Forelimb muscle (tissue), 1 donor: ENCODE results near the gene KIF1A. TPM values are rescaled to one million over a fixed set of nuclear protein-coding genes. Genes with fewer than 3 reads are reported as not detected.
"Not testable (repeated sequence)": the region's sequence is repeated elsewhere in the genome, so short reads cannot be mapped to it uniquely, and the experiment has no call there.

Experiments used
- DNase-seq: peaks from one replicate; pipeline ENCODE4 v3.0.0-alpha.2; 2013; ENCODE audit warnings: low read depth
- polyA plus RNA-seq: library from polyadenylated mRNA; unstranded; fragments of 120-200 nt; gene quantifications from one replicate; pipeline ENCODE4 v1.2.1, GENCODE V29; 2013; ENCODE audit not compliant: insufficient read length

KIF1A gene
- polyA plus RNA-seq, 1 donor, result 3.6 TPM

DNA sequence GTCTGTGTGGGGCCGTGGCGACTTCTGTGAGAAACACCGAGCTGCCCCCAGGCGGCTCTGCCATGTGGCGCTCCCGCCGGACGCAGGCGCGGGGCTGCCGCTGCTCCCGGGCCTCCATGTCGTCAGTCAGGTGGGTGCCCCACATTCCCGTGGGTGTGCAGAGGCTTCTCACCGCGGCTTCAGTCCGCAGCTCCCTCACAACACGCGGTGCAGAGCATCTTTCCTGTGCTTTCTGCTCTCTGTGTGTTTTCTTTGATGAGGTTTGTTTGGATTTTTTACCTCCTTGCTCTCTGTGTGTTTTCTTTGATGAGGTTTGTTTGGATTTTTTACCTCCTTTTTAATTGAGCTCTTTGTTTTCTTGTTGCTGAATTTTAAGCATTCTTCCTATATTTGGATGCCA, 115.4 kb downstream of the KIF1A start:
- DNase-seq, result no peak

DNA sequence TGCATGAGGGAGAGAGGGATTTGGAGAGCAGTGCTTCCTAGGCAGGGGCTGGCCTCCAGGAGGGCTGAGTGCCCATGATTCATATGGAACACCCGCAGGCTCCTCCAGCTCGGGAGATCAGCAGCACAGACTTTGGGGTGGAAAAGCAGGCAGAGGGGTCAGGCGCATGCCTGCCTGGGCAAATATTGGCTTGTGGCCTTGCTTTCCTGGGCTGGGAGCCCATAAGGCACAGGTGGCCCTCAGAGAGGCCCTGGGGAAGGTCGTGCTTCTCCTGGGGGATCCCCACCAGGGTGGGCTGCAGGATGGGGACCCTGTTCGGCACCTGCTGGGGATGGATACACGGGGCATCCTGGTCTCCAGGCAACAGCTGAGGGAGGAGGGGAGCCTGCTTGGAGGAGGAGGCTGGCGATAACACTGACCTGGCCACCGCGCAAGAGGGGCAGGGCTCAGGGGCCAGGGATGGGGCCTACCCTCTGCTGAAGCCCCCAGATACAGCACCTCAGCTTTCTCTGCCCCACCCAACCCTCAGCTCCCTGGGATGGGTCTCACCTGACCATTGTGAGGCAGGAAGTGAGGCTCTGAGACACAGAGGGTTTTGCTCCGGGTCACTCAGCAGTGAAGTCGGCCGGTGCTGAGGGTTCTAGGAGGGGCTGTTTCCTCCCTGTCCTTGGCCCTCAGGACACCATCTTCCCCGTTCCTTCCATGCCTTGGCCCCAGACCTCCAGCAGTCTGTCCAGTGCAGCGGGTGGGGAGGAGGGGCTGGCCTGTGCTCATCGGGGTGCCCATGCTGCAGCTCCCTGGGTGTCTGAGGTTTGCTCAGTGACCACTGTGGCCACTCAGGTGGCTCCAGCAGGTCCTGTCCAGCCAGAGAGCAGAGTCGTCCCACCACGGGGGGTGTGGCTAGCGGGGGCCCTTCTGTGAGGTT, 116.3 kb downstream of the KIF1A start:
- no peak for DNase-seq

GRCh38 chr2:240702640-240703011, 117.4 kb downstream of the KIF1A start:
- no peak for DNase-seq

GRCh38 chr2:240701736-240702639, 118.0 kb downstream of the KIF1A start:
- DNase-seq, result no peak

DNA sequence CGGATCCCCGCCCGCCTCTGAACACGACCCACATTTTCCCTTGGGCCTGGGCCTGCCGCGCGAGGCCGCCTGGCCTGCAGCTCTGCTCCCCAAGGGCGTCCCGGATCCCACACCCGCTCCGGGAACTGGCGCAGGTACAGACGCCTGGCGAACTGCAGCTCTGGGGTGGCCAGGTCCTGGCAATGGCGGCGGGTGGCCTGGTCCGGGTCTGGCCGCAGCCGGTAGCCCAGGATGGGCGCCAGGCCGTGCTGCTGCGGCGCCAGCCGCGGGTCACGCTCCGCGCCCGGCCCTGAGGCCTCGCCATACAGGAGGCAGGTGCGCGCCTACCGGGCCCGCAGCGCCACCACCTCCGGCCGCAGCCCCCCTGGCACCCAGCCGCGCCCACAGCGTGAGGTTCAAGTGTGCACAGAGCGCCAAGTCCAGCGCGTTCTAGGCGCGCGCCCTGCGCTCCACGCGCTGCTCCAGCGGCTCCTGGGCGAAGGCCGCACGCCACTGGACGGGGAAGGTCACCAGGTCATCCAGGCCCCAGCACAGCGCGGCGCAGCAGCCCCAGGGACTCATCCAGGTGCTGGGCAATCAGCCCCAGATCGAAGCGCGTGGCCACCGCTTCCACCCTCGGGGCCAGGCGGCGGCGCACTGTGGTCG, 118.8 kb downstream of the KIF1A start:
- no peak for DNase-seq

- not testable (repeated sequence) for DNase-seq
Observed at GRCh38 chr2:240700616-240701015, 119.4 kb downstream of the KIF1A start.

- not testable (repeated sequence) for DNase-seq
Observed at GRCh38 chr2:240699835-240700234, 120.2 kb downstream of the KIF1A start.

DNA sequence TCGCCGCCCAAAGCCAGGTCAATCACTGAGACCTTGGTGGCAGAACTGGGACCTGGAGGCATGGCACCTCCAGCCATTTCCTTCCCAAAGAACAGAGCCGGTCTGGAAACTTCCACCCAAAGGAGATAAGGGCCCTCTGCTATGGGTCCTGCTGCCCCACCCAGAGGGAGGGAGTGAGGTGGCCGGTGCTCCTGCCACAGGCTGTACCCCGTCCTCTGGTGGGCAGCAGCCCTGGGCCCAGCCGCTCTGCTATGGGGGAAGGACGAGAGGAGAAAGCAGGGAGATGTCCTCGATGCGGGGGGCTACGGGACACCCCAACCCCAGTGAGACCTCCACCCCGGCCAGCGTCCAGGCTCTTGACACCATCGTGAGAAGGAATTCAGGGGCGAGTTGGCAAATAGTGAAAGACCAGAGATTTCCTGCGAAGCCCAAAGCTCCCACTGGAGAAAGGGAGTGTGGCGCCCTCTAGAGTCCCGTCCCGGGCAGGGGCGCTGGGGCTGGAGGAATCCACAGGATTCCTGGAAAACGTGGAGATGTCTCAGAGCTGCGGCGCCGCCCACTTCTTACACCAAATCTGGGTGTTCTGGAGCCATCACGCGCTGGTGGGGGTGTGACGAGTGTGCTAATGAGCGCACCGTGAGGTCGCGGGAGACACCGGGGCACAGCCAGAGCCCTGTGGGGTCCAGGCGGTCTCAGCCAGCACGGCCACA, 121.0 kb downstream of the KIF1A start:
- not testable (repeated sequence) for DNase-seq

- DNase-seq, result not testable (repeated sequence)
Observed at GRCh38 chr2:240696469-240696868, 123.5 kb downstream of the KIF1A start.

GRCh38 chr2:240695593-240695992, 124.4 kb downstream of the KIF1A start:
- DNase-seq, result not testable (repeated sequence)

GRCh38 chr2:240694304-240694703, 125.7 kb downstream of the KIF1A start:
- not testable (repeated sequence) for DNase-seq

GRCh38 chr2:240692583-240693561, 127.1 kb downstream of the KIF1A start:
- not testable (repeated sequence) for DNase-seq

- DNase-seq, result not testable (repeated sequence)
Observed at GRCh38 chr2:240691631-240692420, 128.2 kb downstream of the KIF1A start, which contains the start of gene AQP12A. TSS of gene AQP12A (plus strand) at chr2:240691866. CDS start at chr2:240691914, 48 bp downstream.

DNA sequence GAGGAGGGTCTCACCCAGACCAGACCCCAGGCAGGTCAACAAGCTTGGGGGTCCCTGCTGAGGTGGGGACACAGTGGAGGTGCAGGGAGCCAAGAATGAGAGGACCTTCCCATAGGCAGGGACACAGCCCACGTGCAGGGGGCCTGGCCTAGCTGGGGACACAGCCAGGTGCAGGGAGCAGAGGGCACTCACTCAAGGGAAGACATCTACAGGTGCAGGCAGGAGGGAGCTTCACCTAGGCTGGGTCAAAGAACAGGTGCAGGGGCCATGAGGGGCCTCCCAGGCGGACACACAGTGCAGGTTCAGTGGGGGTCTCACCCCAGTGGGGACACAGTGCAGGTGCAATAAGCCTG, 129.0 kb downstream of the KIF1A start:
- DNase-seq, result not testable (repeated sequence)

GRCh38 chr2:240690421-240691074, 129.5 kb downstream of the KIF1A start:
- DNase-seq, result not testable (repeated sequence)

GRCh38 chr2:240689975-240690374, 130.0 kb downstream of the KIF1A start:
- DNase-seq, result no peak

DNA sequence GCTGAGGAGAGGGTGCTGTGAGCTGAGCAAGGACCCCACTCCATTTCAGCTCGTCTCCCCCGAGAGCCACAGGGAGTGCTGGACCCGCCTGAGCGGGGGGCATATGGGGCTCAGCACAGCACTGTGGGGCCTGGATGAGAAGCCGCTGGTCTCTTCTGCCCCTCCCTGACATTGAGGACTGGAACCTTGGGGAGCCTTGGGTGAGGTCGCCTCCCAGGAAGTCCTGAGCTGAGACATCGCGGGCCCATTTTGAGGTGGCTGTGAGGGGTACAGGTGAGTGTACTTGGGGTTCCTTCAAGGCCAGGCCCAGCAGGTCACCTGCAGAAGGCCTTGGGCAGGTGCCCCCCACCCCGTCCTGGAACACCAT, 131.5 kb downstream of the KIF1A start:
- DNase-seq, result no peak

- DNase-seq, result no peak
Observed at GRCh38 chr2:240687741-240688552, 132.1 kb downstream of the KIF1A start.
